GM18520 (cell line): Measurements from ENCODE around the gene PTDSS2.
"Not testable (repeated sequence)": the region's sequence is repeated elsewhere in the genome, so short reads cannot be mapped to it uniquely, and the experiment has no call there.

Experiments
- ATAC-seq: cut with Tn5 transposase; IDR thresholded peaks from one replicate; pipeline ENCODE4 v1.9.1; 2021; ENCODE audit not compliant: unreplicated experiment

The PTDSS2 gene

DNA sequence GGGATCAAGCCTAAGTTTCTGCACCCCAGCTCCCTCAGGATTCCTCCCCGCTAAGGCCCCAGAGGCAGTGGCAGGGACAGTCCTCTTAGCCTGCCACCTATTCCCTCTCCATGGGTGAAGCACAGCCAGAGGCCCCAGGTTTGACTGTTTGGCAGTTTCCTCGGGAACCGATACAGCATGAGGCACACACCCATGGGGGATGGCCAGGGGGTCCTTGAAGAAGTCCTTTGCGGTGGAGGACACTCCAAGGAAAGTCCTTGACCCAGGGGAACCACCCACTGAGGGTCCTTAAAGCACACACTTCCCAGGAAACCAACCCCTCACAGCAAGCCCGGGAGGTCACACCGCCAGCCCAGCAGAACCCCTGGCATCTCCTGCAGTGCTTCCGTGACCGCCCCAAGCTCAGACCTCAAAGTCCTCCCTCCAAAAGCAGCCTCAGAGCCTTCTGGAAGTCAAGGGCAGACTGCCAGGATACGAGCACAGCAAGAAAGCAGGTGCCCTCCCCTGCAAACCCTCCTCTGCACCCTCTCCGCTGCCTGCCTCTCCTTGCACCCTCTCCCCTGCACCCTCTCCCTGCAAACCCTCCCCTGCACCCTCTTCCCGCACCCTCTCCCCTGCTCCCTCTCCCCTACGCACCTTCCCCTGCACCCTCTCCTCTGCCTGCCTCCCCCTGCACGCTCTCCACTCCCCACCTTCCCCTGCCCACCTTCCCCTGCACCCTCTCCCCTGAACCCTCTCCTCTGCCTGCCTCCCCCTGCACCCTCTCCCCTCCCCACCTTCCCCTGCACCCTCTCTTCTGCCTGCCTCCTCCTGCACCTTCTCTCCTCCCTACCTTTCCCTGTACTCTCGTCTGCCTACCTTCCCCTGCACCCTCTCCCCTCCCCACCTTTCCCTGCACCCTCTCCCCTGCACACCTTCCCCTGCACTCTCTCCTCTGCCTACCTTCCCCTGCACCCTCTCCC lies 36.7 kb upstream of the PTDSS2 start:
- no peak for ATAC-seq

DNA sequence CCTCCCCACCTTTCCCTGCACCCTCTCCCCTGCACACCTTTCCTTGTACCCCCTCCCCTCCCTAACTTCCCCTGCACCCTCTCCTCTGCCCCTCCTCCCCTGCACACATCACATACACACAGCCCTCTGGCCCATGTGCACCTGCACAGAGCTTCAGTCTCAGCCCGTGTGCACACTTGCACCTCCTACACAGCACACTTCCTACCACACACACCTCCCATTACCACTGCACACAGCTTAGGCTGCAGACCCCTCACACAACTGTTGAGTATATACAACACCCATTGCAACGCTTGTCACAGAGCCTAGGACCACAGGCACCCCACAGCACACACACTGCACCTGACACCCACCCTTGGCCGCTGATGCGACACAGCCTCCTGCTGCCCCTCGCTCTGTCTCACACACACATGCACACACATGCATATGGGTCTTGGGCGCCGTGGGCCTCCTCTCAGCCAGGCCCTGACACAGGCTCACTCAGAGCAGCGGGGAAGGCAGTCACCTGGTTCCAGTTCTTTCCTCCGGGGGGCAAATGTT lies 35.7 kb upstream of the PTDSS2 start:
- ATAC-seq, result no peak

DNA sequence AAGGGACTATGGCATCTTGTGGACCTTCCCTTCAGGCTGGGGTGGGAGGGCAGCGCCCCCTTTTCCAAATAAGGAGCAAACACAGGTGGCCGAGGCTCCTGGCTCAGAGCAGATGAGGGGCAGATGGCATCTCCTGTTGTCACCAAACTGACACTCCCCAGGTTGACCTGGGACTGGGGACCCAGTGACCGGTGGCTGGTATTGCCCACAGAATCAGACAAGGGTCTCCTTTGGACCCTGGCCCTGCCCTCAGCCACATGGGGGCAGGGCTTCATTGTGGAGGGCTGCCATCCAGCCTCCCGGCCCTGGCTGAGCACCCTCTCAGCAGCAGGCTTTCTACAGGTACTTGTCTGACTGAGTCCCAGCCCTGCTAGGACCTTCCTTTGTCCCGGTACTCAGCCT lies 34.4 kb upstream of the PTDSS2 start:
- no peak for ATAC-seq

DNA sequence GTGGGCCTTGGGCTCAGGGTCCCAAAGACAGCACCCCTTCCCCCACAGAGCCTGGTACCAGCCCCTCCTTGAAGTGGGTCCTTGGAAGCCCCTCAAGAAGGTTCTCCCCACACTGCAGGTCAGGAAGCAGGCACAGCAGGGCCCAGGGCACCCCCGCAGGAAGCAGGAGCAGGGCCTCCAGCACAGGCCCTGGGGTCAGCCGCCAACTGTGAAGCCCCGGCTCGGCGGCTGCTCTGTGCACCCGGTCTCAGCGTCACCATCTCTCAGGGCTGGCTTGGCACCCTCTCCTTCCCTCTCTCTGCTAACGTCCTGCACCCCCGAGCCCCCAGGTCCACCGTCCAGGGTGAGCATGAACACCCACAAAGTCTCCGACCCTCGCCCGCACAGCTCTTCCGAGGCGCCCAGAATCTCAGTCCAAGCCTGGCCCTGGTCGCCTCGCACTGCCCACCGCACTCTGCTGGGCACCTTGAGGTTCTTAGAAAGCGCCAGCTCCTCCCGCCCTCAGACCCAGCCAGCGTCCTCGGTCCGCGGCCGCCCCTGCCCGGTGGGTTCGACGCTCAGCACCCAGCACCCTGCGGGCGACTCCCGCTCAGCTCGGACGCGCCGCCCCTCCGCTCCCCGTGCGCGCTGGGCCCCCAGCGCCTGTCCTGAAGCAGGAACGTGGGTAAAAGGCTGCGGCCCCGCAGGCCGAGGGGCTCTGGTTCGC lies 33.9 kb upstream of the PTDSS2 start:
- ATAC-seq, result no peak

DNA sequence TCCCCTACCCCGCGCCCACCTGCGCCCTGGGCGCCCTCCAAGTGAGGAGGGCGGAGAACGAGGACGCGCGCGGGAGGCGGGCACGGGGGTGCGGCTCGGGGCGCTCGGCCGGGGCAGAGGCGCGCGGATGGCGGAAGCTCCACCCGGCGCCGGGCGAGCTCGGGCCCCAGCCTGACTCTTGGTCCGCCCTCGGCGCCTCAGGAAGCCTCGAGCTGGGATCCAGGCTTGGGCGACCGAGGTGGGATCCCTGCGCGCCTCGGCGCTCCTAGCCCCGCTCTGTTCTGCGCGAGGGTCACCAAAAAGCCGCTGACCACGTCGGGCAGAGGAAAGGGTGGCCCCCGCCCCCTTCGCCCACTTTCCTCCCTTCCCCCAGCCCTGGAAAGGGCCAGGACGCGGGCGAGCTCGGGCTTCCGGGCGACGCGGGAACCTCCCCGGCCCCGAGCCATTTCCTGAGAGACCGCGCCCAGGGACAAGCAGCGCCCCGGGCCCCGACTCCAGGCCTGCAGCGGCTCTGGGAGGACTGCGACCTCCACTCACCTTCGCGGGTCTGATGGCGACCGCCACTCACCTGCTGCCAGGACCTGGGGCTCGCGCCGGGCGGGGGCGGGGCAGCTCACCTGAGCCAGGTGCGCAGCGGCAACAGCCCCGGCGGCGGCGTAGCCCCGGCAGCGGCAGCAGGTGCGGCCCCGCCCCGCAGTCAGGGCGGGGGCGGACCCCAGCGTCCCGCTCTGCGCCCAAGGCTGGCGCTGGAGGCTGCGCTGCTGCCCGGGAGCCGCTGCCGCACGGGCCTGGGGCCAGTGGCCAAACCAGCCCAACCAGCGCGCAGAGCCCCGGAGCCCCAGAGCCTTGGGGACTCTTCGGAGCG lies 33.1 kb upstream of the PTDSS2 start:
- no peak for ATAC-seq

DNA sequence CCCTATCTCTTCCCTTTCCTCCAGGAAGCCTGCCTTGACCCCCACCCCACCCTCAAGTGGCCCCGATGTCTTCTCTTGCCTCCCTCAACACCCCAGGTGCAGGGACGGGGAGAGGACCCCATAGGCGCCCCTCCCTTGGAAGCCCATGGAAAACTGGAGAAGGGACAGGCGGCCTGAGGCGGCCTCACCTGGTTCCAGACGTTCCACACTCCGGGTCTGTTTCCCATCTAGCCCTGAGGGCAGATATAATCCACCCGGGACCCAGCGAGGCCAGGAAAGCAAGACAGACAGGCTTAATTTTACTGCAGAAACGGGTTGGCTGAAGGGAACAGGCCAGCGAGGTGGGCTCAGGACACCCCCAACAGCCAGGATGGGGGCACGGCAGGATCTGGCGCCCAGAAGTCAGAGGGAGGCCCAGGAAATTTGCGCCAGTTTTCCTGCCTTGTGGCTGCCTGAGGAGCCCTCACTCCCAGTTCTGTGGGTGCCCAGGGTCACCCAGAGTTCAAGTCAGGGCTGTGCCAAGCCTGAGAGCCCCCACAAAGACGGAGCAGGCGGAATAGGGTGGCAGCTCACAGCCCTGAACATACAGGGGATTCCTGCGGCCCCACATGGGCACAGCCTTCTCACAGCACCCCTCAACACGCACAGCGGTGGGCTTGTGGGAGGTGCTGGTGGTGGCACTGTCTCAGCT lies 32.3 kb upstream of the PTDSS2 start:
- no peak for ATAC-seq

DNA sequence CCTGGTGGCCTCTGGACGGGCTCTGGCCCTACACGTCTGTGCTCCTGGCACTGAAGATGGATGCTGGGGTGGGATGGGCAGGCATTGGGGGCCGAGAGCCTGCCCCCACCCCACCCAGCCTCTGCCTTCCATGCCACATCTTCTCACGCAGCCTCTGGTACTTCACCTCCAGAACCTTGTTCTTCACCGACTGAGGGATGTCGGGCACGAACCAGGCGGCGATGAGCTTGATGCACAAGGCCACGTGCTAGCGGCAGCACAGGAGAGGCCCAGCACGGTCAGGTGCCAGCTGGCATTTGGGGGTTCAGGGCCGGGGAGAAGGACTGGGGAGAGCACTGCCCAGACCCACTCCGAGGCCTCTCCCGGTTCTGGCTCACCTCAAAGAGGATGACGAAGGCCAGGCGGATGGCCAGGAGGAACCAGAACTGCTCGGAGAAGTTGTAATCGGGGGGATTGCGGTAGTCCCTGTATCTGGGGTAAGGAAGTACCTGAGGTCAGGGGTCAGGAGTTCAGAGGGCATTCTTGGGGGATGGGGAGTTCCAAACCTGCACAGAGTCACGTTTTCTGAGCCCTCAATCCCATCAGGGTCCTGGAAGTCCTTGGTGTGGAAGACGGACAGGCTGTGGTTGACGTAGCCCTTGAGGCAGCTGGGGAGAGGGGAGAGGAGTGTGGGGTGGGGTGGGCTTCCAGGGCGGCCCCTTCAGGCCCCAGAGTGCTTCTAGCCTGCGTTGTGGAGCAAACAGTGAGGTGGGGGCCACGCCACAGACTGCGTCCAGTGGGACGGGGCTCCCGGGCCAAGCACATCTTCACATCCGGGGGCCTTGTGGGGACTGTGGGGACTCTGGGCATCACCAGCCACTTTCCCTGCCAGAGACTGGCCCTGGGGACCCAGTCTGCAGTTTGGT lies 31.5 kb upstream of the PTDSS2 start:
- no peak for ATAC-seq

DNA sequence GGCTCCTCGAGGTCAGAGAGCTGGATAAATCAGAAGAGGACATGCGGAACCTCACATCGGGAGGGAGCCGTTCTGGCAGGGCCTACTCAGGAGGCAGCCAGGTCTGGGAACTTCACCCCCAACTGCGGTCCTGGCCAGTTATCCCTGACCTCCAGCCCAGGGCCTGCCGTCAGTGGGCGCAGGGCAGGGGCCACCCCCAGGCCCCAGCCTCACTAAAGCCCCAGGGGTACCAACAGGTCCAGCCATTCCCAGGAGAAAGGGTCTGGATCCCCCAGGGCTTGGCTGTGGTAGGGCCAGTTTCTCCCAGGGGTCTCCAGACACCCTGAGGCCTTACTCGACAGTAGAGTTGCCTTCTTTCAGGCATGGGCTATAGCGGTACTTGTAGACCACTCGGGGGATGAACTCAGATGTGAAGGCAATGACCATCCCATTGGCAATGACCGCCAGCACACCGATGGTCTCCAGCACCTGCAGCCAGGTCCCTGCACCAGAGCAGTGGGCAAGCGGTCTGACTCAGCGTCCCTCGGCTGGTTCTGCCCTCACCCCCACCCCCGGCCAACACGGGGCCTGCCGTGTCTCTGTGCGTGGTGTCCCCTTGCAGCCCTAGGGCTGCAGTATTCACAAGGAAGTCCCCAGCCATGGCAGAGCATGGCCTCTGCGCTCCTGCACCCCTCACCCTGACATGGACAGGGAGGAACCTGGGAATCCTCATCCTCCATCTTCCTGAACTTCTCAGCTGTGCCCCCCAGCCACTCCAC lies 30.7 kb upstream of the PTDSS2 start:
- ATAC-seq, result no peak

DNA sequence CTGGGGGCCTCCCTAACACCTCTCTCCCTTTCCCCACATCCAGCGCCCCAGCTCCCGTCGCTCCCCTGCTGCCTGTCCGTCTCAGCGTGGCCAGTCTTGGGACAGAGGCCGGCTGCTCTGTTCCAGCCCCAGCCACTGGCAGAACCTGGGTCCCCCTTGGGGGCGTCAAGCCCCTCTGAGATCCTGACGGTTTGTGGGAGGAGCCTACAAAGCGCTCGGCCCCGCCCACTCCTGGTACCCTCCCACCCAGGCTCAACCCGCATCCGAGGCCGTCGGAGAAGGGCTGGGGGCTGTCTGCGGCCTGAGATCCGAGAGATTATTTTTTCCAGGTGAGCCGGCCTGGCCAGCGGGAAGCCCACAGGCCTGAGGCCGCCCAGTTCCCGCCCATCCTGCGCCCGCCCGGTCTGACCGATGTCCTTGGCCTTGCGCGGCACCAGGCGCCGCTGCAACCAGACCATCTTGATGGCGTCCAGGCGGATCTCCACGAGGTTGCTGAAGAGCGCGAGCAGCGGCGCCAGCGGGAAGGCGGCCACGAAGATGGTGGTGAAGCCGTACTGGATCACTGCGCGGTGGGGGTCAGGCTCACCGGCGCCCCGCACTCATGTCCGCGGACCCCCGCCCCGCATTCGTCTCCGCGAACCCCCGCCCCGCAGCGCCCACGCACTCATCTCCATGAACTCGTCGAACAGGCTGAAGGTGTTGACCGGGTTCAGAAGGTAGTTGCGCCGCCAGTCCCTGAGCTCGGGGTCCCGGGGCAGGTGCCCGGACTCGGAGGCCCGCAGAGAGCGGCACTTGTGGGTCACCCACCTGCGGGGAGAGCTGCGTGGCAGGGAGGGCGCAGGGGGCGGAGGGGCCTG lies 29.8 kb upstream of the PTDSS2 start:
- ATAC-seq, result no peak

DNA sequence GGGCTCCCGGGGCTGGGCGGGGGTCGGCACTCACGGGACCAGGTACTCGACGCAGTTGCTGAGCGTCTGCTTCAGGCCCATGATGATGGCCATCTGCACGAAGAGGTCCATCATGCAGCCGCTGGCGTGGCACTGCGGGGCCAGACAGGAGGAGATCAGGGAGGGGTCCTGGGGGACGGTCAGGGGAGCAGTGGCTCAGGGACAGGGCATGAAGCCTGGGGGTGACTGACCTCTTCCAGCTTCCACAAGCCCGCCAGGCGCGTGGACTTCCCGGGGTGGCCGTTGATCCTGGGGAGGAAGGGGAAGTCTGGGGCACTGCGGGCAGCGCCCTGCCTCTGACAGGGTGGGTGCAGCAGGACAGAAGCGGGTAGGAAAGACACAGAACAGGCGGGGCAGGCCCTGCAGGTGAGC lies 29.2 kb upstream of the PTDSS2 start:
- no peak for ATAC-seq

DNA sequence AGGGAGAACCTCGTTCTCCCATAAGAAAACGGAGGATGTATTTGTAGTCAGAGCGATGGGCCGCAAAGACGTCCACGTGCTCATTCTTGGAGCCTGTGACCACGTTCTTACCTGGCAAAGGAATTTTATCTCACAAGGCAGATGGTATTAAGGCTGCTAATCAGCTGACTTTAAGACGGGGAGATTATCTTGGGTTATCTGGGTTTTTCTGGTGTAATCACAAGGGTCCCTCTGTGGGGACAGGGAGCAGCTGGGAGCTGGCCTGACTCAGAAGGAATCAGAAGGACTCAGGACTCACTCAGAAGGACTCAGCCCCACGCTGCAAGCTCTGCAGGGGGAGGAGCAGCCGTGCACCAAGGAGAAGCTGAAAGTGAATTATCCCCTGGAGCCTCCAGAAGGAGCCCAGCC lies 27.8 kb upstream of the PTDSS2 start:
- ATAC-seq, result no peak

DNA sequence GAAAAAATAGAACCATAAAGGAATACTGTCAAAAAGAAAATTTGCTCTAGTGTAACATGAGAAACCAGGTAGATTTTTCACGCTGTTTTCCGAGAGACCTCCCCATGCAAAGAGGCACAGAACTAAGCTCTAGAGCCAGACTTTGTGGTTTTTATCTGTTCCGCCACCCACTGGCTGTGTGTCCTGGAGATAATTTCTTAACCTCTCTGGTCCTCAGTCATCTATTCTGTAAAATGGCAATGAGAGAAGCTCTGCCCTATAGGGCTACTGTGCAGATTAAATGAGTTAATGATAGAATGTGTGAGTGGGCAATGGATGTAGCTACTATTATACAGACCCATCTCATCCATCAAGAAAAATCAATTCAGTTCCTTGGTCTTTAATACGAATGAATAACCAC lies 25.8 kb upstream of the PTDSS2 start:
- ATAC-seq, result no peak

DNA sequence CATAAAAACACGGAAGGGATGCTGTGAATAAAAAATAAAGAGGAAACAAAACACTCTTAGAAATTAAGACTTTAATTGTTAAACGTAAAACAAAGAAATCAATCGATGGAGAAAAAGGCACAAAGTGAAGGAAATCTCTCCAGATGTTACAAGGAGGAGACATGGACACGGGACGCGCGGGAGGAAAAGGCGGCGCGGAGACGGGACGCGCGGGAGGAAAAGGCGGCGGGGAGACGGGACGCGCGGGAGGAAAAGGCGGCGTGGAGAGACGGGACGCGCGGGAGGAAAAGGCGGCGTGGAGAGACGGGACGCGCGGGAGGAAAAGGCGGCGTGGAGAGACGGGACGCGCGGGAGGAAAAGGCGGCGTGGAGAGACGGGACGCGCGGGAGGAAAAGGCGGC lies 25.3 kb upstream of the PTDSS2 start:
- not testable (repeated sequence) for ATAC-seq

DNA sequence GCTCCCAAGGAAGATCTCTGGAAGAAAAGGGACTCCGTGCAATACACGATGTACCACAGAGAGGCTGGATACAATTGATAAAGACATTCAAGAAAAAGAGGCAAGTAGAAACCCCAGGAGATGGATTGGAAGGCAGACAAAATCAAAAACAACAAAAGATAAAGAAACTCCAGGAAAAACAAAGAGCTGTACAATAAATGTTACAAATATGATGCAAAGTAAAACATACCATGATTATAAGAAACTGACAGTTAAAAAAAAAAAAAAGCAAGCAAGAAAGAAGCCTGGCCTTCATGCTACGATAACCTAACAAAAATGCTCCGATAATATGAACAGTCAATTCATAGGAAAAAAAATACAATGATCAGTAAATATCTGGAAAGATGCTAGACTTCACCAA lies 24.8 kb upstream of the PTDSS2 start:
- ATAC-seq, result no peak

DNA sequence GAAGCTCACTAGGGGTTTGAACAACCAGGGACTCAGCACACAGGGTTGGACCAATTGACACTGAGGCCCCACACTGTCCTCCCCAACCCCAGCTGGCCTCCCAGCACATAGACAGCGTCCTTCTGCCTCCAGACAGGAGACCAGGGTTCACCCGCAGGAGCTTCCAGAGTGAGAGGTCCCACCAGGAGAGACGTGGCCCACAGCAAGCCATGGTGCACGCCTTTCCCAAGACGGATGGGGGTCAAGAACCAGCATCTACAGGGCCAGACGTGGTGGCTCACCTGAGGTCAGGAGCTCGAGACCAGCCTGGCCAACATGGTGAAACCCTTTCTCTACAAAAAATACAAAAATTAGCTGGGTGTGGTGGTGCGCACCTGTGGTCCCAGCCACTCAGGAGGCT lies 23.2 kb upstream of the PTDSS2 start:
- no peak for ATAC-seq

DNA sequence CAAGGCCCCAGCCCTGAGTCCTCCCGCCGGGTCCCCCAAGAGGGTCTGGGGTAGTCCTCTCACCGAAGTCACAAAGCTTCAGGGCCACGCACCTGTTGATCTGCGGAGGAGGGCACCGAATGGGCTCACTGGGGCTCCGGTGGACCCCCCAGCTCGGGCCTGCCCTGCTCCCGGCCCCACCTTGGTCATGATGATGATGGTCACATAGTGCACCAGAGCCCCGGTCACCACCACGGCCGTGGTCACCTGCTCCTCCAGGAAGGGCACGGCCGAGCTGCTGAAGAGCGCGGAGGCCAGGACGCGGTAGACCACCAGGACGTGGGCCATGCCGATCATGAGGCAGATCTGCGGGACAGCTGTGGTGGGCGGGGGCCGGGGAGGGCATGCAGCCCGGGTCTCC lies 21.8 kb upstream of the PTDSS2 start:
- ATAC-seq, result no peak

DNA sequence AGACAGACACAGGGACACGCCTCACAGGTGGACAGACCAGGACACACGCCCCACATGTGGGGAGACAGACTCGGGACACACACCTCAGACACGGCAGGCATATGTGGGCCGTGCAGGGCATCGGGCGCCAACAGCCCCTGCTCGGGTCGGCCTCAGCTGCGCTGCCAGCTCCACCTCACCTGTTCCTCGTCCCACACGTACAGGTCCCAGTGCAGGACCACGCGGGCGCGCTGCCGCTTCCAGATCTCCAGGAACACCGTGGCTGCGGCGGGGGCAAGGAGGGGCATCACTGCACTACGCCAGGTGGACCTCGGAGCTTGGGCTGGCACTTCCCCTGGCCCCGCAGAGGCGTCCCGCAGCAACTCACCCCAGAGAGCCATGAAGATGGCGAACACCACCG lies 20.7 kb upstream of the PTDSS2 start:
- ATAC-seq, result no peak

DNA sequence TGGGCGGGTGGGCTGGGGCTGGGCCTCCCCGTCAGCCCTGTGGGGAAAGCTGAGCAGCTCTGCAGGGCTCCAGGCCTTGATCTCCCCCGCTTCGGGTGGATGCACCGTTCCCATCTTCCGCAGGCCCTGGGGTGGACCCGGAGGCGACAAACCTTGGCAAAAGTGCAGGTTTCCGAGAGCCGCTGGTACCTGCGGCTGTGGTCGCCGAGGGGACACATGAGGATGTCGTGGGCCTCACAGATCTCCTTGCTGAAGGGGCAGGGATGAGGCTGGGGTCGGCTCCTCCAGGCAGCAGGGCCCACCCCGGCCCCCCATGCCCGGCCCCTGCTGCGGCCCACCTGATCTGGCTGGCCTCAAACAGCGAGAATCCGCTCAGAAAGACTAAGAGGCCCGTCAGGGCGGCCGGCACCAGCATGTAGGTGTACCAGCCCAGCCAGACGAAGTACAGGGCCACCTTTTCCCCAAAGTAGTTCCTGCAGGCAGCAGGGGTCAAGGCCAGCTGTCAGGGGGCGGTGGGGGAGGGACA lies 20.1 kb upstream of the PTDSS2 start:
- no peak for ATAC-seq
